Measurements from ENCODE around the gene C11orf98.
"Not testable (repeated sequence)": the region's sequence is repeated elsewhere in the genome, so short reads cannot be mapped to it uniquely, and the experiment has no call there.

Gene C11orf98

DNA sequence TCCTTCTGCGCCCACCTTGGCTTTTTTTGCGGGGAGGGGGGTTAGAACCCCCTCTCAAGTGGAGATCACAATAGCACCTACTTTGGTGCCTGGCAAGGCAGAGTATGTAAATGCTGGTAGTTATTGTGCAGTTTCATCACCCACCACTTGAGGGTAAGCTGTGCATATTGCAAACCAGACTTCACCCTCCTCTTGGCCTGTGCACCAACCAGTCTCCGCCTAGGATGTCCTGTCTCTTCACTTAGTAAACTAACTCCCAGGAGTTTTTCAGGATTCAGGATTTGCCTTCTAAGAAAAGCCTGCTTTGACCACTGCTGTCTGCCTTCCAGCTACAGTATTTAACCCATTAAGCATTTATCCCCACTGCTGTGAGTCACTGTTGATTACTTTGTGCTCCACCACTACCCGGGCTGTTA lies 15.8 kb upstream of the C11orf98 start:
- TF ChIP-seq, protein P1, sequence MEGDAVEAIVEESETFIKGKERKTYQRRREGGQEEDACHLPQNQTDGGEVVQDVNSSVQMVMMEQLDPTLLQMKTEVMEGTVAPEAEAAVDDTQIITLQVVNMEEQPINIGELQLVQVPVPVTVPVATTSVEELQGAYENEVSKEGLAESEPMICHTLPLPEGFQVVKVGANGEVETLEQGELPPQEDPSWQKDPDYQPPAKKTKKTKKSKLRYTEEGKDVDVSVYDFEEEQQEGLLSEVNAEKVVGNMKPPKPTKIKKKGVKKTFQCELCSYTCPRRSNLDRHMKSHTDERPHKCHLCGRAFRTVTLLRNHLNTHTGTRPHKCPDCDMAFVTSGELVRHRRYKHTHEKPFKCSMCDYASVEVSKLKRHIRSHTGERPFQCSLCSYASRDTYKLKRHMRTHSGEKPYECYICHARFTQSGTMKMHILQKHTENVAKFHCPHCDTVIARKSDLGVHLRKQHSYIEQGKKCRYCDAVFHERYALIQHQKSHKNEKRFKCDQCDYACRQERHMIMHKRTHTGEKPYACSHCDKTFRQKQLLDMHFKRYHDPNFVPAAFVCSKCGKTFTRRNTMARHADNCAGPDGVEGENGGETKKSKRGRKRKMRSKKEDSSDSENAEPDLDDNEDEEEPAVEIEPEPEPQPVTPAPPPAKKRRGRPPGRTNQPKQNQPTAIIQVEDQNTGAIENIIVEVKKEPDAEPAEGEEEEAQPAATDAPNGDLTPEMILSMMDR (IDR thresholded peaks at IDR 0.05; ENCODE audit: insufficient read depth, low read depth, low read length, missing control alignments) = peak; percentile 79
- peak; percentile 81 for DNase-seq (ENCODE audit: low read depth)
- H3K4me3 ChIP-seq (ENCODE audit: low read length) = no peak overlapping the region

DNA sequence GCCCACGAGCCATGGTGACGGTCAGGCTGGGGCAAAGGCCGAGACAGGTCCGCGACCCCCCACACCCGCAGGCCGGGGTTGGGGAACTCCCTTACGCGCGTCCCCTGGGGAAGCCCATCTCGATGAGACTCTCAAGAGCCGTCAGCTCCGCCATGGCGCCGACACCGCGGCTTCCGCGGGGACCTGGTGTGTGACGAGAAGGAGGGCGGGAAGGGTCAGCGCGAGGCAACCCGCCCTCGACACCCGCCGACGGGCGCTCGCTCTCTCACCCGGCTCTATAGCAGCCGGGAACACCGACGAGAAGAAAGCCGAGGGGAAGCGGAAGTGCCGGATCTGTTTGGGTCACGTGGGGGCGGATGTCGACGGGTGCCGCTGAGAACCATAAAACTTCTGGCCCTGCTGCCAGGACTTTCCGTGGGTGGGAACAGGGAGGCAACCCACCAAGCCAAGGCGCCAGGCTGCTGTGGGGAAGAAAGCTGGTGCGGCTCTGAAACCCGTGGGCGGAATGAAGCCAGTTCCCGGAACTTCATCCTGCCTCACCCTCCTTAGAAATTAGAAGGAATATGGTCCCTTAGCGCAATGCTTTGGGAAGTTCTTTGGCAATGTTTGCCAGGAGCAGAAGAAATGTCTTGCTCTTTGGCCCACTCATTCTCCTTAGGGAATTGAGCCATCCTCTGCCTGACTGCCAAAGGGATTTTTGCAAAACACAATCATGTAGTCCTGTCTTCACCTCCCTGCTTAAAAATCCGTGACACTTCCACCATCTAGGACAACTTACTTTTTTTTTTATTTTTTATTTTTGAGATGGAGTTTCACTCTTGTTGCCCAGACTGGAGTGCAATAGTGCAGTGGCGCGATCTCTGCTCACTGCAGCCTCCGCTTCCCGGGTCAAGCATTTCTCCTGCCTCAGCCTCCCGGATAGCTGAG lies 14.0 kb upstream of the C11orf98 start, which contains the start of gene UBXN1:
UBXN1 (minus strand) TSS at position 304 of the 927 bp plus-strand sequence; CDS start at position 154, 150 bp downstream.
- peak within 1 kb of the TSS; percentile 92 for H3K4me3 ChIP-seq (ENCODE audit: low read length)
- DNase-seq (ENCODE audit: low read depth) = peak; percentile 89

GRCh38 chr11:62678433-62678769 lies 13.4 kb upstream of the C11orf98 start:
- TF ChIP-seq, protein P1 (IDR thresholded peaks at IDR 0.05; ENCODE audit: insufficient read depth, low read depth, low read length, missing control alignments) = no peak
- DNase-seq (ENCODE audit: low read depth) = no peak
- peak overlapping the region; percentile 92 for H3K4me3 ChIP-seq (ENCODE audit: low read length)

More for the DNA sequence above, 14.0 kb upstream of the C11orf98 start, which contains the start of gene UBXN1:
- TF ChIP-seq, protein P1 (IDR thresholded peaks at IDR 0.05; ENCODE audit: insufficient read depth, low read depth, low read length, missing control alignments) = no peak

GRCh38 chr11:62677714-62678113 lies 12.7 kb upstream of the C11orf98 start:
- peak overlapping the region; percentile 92 for H3K4me3 ChIP-seq (ENCODE audit: low read length)
- no peak for DNase-seq (ENCODE audit: low read depth)
- TF ChIP-seq, protein P1 (IDR thresholded peaks at IDR 0.05; ENCODE audit: insufficient read depth, low read depth, low read length, missing control alignments) = no peak

GRCh38 chr11:62677156-62677555 lies 12.1 kb upstream of the C11orf98 start:
- DNase-seq (ENCODE audit: low read depth) = no peak
- TF ChIP-seq, protein P1 (IDR thresholded peaks at IDR 0.05; ENCODE audit: insufficient read depth, low read depth, low read length, missing control alignments) = no peak
- no peak overlapping the region for H3K4me3 ChIP-seq (ENCODE audit: low read length)

- no peak for DNase-seq (ENCODE audit: low read depth)
- H3K4me3 ChIP-seq (ENCODE audit: low read length) = no peak overlapping the region
- TF ChIP-seq, protein P1 (IDR thresholded peaks at IDR 0.05; ENCODE audit: insufficient read depth, low read depth, low read length, missing control alignments) = peak; percentile 2
Measured at GRCh38 chr11:62676698-62677097, 11.7 kb upstream of the C11orf98 start.

DNA sequence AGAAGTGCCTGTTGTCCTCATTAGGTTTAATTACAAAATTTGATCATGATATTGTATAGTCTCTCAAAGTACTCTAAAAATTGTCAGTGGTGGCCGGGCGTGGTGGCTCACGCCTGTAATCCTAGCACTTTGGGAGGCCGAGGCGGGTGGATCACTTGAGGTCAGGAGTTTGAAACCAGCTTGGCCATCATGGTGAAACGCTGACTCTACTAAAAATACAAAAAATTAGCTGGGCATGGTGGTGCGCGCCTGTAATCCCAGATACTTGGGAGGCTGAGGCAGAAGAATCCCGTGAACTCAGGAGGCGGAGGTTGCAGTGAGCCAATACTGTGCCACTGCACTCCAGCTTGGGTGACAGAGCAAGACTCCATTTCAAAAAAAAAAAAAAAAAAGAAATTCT lies 10.4 kb upstream of the C11orf98 start:
- H3K4me3 ChIP-seq (ENCODE audit: low read length); DNase-seq (ENCODE audit: low read depth): not testable (repeated sequence)

Data from epithelial cell of esophagus (primary cell).